GM21723 (cell line): Measurements from ENCODE around the gene CR1.
"Not testable (repeated sequence)": the region's sequence is repeated elsewhere in the genome, so short reads cannot be mapped to it uniquely, and the experiment has no call there.

Experiments
- ATAC-seq: cut with Tn5 transposase; IDR thresholded peaks from one replicate; pipeline ENCODE4 v1.9.1; 2021; ENCODE audit warnings: mild to moderate bottlenecking, moderate library complexity; ENCODE audit not compliant: unreplicated experiment

The CR1 gene

DNA sequence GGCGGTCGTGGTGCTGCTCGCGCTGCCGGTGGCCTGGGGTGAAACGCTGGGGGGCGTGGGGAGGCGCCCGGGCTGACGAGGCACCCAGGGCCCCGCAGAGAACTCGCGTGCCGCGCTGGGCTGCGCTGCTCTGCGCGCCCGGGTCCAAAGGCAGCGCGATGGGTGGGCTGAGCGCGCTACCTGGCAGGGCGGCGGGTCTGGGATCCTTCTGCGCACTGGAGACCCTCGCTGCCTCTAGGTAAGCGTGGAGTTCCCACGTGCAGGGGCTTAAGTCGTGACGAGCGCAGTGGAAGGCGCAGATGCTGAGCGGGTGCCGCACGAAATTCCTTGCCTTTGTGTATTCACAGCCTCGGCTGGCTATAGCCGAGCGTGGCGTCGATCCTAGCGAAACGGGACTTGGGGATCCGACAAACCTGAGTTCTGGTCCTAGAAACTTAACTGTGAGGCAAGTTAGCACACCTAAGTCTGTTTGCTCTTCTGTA, 173.6 kb downstream of the CR1 start:
- no peak for ATAC-seq

- peak; percentile 80 for ATAC-seq
Observed at GRCh38 chr1:207670192-207670591, 174.2 kb downstream of the CR1 start.

GRCh38 chr1:207670997-207671396, 175.0 kb downstream of the CR1 start:
- ATAC-seq = no peak

DNA sequence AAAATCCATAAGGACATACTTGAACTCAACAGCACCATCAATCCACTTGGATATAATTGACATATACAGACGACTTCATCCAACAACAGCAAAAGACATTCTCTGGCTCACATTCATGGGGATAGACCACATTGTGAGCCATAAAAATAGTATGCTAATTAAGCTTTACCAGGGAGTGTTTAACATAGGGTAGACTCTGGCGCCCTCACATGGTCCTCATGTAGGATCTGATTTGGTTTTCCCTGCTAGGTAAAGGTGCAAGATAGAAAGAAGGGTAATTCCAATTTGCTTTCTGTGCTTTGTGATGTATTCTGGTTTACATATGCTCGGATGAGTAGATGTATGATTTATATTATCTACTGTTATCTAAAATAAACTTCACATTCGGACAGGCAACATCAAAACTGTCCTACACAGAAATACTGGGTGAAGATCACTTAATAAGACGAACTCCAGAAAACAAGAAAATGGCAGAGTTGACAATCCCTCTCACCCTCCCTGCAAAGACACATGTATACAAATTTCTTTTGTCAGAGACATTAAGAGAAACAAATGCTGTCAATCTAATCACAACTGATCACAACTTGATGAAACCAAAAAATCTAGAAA, 176.7 kb downstream of the CR1 start:
- ATAC-seq = no peak

GRCh38 chr1:207673399-207673798, 177.4 kb downstream of the CR1 start:
- no peak for ATAC-seq

- no peak for ATAC-seq
Observed at GRCh38 chr1:207676153-207676552, 180.2 kb downstream of the CR1 start.

DNA sequence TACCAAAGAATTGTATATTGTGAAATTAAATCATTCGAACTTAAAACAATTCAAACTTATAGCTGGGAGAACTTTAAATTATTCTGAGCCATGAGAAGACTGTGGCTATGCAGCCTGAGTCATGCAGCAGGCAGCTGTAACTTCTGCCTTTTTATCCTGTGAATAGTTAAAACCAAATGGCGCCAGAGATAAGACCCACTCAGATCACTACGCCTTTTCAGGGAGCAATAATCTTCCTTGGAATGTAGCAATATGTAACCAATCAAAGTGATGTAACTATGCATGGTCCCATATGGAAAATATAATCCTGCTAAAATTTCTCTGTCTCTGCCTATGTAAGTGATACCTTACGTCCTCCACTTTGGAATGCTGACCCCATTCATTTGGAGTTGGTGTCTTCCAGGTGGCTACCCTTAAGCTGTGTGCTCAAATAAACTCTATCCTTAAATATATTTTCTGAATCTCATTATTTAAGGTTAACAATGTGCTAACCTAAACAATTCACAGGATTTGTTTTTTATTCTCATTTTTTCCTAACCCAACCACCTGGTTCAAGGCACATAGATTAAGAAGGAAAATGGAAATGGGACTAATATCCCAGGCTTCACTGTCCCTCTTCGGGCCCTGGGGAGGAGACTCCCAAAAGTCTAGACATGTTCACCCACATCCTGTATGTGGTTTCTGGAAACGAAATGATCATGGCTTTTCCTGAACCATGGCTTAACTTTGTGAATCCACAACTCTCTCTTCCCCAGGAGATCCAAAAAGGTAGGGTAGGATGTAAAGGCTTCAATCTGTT, 184.8 kb downstream of the CR1 start:
- not testable (repeated sequence) for ATAC-seq

GRCh38 chr1:207682872-207683434, 187.0 kb downstream of the CR1 start:
- ATAC-seq = not testable (repeated sequence)

DNA sequence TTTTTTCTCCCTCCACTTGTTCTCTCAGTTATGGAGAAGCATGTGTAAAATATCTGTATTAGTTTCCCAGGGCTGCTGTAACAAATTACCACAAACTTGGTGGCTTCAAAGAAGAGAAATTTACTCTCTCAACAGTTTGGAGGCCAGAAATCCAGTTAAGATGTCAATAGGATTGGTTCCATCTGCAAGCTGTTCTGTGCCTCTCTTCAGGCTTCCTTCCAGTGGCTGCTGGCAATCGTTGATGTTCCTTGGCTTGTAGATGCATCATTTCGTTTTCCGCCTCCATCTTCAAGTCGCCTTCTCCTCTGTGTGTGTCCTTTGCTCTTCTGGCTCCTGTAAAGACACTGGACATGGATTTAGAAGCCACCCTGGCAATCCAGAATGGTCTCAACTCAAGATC, 194.6 kb downstream of the CR1 start:
- ATAC-seq = not testable (repeated sequence)

GRCh38 chr1:207691010-207691409, 195.1 kb downstream of the CR1 start:
- no peak for ATAC-seq
